Uterus (tissue), 2 donors: ENCODE results near the gene GRIK1.

Experiments
- POLR2A ChIP-seq, 2 donors: fragments of 450-650 bp; IDR thresholded peaks; one replicate each; pipeline ENCODE4 v1.6.1; 2016; ENCODE audit warnings: antibody characterized with exemption in 2 of 2, mild to moderate bottlenecking in 1 of 2, moderate library complexity in 1 of 2
- TF ChIP-seq, protein P1 (sequence below), 4 experiments: fragments of 200-600 bp in 2 of 4; fragments of 450-650 bp in 2 of 4; sonication (generic) in 2 of 4; IDR thresholded peaks; one replicate each; pipeline ENCODE4 v1.5.1; 2016 to 2019; ENCODE audit warnings: antibody characterized with exemption in 4 of 4, mild to moderate bottlenecking in 2 of 4, moderate library complexity in 1 of 4

DNA sequence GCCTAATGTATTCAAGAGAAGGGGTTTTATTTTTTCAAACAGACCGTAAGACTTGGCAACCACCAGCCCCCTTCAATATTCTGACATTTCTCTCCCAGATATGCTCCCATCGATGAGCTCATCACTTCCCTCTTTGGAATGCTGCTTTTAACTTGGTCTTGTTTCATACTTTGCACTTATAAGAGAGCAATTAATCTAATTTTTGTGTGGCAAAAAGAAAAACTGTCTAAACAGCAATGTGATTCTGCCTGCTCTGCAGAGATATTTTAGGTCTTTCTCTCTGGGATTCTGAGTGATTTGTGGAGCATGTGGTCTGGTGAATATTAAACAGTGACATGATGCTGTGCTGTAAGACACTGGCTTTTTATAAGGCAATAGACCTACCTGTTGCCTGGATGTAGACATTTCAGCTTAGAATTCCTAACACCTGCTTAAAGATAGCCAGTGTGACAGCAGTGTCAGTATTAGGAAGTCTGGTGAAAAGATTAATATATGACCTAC is 356.3 kb downstream of the GRIK1 start:
- TF ChIP-seq, protein P1, sequence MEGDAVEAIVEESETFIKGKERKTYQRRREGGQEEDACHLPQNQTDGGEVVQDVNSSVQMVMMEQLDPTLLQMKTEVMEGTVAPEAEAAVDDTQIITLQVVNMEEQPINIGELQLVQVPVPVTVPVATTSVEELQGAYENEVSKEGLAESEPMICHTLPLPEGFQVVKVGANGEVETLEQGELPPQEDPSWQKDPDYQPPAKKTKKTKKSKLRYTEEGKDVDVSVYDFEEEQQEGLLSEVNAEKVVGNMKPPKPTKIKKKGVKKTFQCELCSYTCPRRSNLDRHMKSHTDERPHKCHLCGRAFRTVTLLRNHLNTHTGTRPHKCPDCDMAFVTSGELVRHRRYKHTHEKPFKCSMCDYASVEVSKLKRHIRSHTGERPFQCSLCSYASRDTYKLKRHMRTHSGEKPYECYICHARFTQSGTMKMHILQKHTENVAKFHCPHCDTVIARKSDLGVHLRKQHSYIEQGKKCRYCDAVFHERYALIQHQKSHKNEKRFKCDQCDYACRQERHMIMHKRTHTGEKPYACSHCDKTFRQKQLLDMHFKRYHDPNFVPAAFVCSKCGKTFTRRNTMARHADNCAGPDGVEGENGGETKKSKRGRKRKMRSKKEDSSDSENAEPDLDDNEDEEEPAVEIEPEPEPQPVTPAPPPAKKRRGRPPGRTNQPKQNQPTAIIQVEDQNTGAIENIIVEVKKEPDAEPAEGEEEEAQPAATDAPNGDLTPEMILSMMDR (IDR thresholded peaks at IDR 0.05), result no peak
- TF ChIP-seq POLR2A (IDR thresholded peaks at IDR 0.05), result no peak
